Stimulated activated CD8-positive, alpha-beta memory T cell treated with anti-CD3 and anti-CD28 coated beads, Interleukin-4, amount 100 ng/mL, for 24 hours (primary cell): ENCODE results near the gene CERS6.
"Not testable (repeated sequence)": the region's sequence is repeated elsewhere in the genome, so short reads cannot be mapped to it uniquely, and the experiment has no call there.

ENCODE experiments used
- DNase-seq: peaks from one replicate; pipeline ENCODE4 v3.0.0-alpha.2; 2020; ENCODE audit warnings: low read depth

Gene CERS6

DNA sequence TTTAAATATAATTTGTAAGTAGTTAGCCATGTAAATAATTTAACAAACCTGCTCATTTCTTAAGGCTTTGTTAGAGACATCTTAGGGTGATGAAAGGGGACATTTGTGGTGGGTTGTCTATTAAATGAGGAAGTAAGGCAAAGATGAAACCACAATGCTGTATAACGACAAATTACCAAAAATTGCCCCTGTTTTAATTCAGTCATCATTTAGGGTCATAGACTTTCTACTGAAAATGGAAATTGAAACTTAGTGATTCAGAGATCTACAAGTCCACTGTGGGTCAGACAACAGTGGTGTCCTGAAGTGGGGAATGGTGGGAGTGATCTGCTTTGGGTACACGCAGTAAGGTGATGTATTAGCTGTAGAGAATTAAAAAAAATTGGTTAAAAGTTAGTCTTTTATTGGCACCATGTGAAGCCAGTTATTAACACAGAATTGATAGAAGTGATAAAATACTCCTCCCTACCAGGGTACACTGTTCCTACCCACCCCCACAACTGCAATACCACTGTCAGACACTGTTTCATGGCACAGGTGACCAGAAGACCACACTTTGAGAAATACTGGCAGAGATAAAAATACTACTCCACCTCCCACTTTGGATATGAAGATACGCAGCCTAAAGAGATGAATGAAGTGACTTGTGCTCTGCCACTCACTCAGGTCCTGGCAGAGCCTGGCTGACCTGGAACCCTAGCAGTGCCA is 13.4 kb downstream of the CERS6 start:
- no peak for DNase-seq

GRCh38 chr2:168470320-168471162 is 14.5 kb downstream of the CERS6 start:
- no peak for DNase-seq

DNA sequence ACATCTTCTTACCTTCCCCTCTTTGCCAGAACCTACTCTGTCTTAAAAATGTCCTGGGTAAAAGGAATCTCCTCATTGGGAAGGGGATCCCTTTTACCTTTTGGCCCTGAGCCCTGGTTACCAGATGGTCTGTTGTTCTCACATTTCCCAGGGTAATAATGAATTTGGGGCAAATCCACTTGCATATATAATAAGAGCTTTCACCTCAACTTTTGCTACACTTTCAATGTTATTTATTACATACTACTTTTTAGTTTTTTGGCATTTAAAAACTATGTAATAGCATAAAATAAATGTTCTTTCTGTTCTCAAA is 15.0 kb downstream of the CERS6 start:
- DNase-seq: no peak

GRCh38 chr2:168475636-168476035 is 19.6 kb downstream of the CERS6 start:
- no peak for DNase-seq

DNA sequence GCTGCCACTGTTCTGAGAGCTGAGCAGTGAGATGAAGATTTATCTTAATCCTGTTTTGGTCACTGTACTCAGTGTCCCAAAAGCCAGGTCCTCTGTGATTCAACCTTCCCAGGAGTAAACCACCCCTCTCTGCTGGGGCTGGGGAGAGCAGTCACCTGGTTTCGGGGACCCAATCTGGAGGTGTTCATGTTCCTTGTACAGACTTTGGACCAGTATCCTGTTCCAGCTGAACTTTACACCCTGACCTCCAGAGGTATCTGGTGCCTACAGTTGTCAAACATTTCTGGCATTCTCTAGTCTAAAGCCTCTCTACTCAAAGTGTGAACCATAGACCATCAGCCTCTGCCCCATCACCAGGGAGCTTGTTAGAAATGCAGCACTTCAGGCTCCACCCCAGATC is 22.1 kb downstream of the CERS6 start:
- no peak for DNase-seq

- no peak for DNase-seq
Observed at GRCh38 chr2:168480356-168480755, 24.3 kb downstream of the CERS6 start.

DNA sequence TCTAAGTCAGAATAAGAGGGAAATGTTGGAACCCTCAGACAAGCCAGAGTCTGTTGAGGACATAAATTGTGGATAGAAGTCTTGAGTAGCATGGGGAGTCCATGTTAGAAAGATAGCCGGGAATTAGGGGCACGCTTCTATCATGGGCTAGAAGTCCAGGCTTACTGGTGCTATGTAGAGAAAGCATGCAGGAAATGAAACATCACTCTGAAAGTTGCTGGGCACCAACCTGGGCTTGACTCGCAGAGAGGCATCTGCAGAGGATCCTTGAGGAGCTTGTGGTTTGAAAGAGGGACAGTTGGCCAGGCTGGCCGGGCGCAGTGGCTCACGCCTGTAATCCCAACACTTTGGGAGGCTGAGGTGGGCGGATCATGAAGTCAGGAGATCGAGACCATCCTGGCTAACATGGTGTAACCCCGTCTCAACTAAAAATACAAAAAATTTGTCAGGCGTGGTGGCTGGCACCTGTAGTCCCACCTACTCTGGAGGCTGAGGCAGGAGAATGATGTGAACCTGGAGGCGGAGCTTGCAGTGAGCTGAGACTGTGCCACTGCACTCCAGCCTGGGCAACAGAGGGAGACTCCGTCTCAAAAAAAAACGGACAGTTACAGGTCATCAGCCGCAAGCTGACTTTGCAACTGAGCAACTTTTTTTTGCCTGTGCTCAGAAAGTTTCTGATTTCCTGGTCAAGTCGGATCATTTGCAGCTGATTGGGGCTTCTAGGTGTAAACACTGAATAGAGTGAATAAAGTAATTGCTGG is 24.9 kb downstream of the CERS6 start:
- no peak for DNase-seq

GRCh38 chr2:168482269-168482668 is 26.2 kb downstream of the CERS6 start:
- no peak for DNase-seq

DNA sequence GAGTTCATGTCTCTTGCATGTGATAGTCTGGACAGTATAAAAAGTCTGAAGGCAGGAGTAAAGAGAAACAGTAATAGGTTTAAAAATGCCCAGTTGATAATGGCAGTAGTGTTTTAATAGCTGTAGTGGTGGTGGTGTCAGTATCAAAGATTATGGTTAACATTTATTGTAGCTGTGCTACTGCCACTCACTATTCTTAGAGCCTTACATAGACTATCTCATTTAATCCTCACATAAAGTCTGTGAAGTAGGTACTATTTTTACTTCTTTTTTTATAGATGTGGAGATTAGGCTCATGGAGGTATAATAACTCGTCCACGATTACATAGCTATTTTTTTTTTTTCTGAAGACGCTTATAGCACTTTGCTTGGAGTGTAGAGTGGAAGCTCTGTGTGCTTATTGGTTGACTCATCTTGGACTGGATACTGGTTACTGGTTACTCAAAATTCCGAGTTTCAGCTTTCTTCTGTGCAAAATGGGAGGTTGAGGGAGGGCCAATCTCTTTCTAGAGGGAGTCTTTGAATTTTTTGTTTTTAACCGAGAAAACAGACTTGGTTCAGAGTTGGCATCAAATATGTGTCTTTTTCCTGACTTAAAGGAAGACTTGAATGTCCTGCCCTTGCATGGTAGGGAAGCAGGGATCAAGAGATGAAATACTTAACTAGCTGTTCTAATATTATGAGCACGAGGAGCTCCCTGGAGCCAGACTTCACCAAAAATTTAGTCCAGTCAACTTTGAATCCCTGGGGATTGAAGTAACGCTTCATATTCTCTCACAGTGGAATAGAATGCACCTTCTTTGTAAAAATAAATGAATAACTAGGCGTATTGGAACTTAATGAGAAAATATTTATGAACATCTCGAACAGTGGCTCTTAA is 27.1 kb downstream of the CERS6 start:
- no peak for DNase-seq

DNA sequence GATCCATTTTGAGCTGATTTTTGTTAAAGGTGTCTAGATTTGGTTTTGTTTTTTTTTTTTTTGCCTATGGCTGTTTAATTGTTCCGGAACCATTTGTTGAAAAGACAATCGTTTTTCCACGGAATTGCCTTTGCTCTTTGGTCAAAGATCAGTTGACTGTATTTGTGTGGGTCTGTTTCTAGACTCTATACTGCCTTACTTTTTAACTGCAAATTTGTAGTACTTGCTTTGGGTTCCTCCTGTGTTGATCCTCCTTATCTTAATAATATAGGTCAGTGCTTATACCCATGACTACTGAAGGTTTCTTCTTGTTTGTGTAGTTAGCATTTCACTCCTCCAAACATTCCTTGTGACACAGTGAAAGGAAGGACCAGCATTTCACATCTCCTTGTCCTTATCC is 30.4 kb downstream of the CERS6 start:
- no peak for DNase-seq

DNA sequence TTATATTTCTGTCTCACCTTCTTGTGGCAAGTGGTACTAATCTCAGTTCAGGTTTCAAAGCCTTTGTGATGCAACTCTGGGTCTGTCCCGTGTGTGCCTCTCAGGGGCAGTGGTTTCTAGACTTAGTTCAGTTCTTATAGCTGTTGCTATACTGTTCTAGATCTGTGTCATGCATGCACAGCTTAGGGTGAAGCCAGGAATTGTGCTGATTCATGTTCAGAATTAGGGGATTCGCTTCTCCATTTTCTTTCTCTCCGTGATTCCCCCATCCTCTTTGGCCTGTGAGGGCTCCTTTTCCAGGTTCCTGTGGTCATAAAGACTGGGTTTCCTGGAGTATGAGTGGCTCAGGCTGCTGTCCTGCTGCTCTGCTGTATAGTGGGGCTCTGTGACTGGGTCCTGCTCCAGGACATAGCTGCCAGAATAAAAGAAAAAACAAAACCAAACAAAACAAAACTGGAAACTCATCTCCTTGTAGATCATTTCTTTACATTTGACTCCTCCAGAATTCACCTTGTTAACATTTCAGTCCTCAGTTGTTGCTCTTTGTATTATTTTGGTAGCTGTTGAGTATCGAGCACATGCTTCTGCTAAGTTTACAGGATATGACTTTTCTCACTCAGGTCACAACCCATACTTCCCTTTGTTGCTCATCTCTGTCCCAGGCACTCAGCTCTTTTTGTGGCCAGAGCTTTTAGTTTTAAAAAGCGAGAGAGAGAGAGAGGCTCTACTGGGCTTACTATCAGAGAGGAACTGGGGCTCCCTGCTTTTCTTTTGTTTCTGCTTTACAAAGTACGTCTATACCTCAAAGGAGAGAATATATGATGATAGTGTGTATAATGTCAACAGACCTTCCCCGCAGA is 34.2 kb downstream of the CERS6 start:
- DNase-seq: peak; percentile 17

GRCh38 chr2:168490946-168491605 is 35.0 kb downstream of the CERS6 start:
- no peak for DNase-seq

- DNase-seq: not testable (repeated sequence)
Observed at GRCh38 chr2:168491728-168492127, 35.7 kb downstream of the CERS6 start.

GRCh38 chr2:168493219-168493618 is 37.1 kb downstream of the CERS6 start:
- not testable (repeated sequence) for DNase-seq

- DNase-seq: no peak
Observed at GRCh38 chr2:168494190-168494711, 38.2 kb downstream of the CERS6 start.

- DNase-seq: no peak
Observed at GRCh38 chr2:168495524-168495923, 39.5 kb downstream of the CERS6 start.

DNA sequence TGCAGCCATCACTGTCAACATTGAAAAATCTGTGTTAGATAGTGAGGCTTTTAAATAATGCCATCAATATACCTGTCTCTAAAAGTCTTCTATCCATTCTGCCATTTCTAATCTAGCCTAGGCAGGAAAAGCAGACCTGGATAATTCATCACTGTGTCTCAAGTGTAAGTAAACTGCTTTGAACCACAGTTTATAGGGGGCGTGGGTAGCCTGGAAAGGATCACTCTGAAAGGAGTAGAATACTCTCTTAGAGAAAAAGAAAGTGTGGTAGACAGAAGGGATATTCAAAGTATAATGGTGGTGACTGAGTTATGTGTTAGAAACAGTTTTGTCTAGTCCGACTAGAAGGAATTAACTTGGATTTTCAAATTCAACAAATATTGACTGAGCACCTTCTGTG is 40.8 kb downstream of the CERS6 start:
- no peak for DNase-seq

DNA sequence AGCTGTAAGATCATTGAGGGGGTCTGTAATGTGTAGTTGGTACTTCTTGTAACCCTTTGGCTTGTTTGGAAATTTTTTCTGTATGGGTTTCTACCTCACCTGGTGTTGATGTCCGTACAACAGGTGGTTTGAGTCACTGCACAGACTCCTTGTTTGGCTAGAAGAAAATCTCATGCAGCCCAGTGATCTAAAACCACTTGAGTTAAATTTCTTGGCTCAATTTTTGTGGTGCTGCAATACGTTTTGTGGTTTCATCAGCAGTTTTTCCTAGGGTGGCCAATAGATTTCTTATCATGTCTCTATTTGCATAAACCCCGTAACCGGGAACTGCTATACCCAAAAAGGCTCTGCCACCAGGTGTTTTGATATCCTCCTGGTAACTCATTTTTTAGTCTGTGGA is 43.4 kb downstream of the CERS6 start:
- DNase-seq: no peak

GRCh38 chr2:168500516-168500915 is 44.4 kb downstream of the CERS6 start:
- no peak for DNase-seq

GRCh38 chr2:168501466-168502065 is 45.5 kb downstream of the CERS6 start:
- no peak for DNase-seq
